ENCODE measurements around the gene CA12.

GRCh38 chr15:63374686-63375520, 6.7 kb downstream of the CA12 start:
- TF ChIP-seq, protein P1, sequence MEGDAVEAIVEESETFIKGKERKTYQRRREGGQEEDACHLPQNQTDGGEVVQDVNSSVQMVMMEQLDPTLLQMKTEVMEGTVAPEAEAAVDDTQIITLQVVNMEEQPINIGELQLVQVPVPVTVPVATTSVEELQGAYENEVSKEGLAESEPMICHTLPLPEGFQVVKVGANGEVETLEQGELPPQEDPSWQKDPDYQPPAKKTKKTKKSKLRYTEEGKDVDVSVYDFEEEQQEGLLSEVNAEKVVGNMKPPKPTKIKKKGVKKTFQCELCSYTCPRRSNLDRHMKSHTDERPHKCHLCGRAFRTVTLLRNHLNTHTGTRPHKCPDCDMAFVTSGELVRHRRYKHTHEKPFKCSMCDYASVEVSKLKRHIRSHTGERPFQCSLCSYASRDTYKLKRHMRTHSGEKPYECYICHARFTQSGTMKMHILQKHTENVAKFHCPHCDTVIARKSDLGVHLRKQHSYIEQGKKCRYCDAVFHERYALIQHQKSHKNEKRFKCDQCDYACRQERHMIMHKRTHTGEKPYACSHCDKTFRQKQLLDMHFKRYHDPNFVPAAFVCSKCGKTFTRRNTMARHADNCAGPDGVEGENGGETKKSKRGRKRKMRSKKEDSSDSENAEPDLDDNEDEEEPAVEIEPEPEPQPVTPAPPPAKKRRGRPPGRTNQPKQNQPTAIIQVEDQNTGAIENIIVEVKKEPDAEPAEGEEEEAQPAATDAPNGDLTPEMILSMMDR (conservative IDR thresholded peaks at IDR 0.05 in 1 of 2, IDR thresholded peaks at IDR 0.05 in 1 of 2; ENCODE audit: extremely low read depth in 1 of 2, insufficient read depth in 1 of 2, low read depth in 1 of 2, low read length in 2 of 2) = no peak
- TF ChIP-seq EZH2 (IDR thresholded peaks at IDR 0.05; ENCODE audit: borderline replicate concordance, low read length) = no peak

All from mammary epithelial cell (primary cell).